GM19452 (cell line): ENCODE measurements around the gene GPR158.
"Not testable (repeated sequence)": the region's sequence is repeated elsewhere in the genome, so short reads cannot be mapped to it uniquely, and the experiment has no call there.

Source experiments
- ATAC-seq: cut with Tn5 transposase; IDR thresholded peaks from one replicate; pipeline ENCODE4 v1.9.1; 2021; ENCODE audit not compliant: unreplicated experiment

GPR158 gene

DNA sequence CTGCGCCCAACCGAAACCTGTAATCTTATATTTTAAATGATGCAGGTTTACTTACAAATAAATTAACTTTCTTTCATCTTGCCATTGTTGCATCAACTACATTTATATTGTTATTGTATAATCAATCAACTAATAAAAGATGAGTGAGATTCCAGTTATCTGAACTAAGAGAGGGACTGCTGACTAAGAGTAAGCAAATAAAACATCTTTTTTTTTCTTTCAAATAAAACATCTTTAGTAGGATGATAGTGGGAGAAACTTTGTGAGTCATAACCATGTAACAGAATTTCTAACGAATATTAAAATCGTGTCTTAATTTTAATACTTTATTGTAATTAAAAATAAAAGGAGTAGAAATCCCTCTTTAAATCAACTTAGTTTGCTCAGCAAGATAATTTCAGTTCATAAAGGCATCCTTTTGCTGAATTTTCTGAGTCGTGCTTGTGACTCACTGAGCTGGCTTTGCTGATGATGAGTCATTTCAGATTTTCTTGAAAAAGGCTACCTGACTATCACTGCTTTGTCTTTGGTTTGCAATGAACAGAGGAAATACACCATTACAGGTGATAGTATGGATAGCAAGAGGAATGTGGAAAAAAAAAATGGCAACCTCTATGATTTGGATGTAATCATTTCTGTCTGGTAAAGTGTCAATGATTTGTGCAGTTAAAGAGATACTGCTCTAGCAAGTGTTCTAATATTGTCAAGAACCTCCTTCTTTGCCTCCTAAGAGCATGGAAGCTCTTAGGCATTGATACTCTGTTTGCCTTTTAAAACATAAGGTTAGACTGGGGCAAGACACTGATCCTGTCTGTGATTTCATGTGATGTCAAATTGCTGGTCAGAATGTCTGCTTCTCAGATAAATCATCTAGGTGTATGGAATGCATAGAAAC, 119.5 kb downstream of the GPR158 start:
- no peak for ATAC-seq

DNA sequence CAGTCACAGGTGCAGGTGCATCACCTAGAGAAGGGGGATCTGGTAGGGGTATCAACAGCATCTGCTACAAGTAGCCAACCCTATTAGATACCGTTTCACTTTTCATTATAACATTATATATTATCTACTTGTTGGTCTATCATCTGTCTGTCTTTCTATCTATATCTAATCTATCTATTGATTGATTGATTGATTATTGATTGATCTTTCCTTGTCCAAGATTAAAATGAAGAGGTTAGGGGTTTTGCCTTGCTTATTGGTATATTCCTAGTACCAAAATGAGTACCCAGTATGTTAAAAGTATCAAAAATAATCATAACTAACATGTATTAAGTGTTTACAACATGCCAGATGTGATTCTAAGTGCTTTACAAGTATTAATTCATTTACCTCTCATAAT, 121.5 kb downstream of the GPR158 start:
- ATAC-seq, result no peak

DNA sequence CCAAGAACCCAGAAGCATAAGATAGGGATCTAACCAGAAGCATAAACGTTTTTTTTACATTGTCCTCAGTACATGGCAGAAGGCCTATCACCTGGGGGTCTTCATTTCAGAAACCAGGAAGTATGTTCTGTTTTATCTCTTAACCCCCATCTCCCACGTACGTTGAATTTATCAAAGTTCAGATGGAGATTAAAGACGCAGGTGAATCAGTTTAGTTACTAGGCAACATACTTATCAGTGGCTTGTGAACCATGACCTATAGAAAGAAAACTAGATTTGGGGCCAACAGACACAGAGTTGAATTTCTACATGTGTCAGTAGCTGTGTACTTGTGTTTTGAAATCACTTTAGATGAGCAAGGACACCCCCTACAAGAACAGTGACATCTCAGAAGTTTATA, 122.7 kb downstream of the GPR158 start:
- no peak for ATAC-seq

DNA sequence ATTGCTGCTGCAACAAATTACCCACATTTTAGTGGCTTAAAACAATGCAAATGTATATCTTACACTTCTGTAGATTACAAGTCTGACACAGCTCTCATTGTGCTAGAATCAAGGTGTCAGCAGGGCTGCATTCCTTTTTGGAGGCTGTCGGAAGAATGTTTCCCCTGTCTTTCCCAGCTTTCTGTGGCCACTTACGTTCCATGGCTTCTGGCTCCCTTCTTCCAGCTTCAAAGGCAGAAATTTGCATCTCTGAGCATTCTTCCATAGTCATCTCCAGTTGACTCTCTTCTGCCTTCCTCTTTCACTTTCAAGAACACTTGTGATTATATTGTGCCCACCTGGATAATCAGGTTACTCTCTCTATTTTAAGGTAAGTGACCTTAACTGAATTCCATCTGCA, 125.3 kb downstream of the GPR158 start:
- no peak for ATAC-seq

DNA sequence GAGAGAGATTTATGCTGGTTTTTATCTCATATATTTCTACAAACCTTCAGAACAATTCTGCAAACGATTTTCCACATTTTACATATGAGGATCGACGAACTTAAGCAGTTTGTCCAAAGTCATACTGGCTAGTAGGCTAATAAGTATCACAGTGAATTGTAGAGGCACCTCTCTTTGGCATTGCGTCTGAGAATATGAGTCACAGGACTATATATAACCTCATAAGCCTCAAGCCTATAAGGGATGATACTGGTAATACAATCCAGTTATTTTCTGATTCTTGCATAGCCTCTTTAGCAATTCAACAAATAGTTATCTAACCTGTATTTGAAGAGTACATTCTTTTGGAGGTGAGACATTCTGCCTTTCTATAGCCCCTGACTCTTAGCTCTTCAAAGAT, 129.8 kb downstream of the GPR158 start:
- ATAC-seq, result no peak

DNA sequence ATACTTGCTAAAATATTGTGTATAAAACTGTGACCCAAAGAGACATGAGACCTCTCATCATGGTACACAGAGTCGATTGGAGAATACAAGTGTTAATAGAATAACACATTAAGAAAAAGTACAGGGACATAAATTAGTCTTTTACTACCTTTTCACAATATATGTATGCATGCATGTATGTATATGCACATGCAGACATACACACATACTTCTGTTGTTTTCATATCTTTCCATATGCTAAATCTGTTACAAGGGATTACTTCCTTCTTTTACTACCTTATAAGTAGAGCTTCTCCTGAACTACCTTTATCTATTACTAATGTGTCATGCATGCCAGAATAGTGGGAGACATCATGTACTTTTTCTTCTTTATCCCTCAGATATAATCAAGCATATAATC, 131.6 kb downstream of the GPR158 start:
- ATAC-seq, result no peak

DNA sequence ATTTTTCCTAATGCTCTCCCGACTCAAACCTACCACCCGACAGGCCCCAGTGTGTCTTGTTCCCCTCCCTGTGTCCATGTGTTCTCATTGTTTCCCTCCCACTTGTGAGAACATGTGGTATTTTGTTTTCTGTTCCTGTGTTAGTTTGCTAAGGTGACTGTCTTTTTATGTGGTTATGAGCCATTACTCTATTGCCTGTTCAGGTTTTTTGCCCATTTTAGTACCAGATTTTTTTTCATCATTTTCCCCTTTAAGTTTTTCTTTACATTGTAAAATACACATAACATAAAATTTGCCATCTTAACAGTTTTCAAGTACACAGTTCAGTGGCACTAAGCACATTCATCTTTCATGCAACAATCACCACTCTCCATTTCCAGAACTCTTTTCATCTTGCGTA, 133.5 kb downstream of the GPR158 start:
- no peak for ATAC-seq

DNA sequence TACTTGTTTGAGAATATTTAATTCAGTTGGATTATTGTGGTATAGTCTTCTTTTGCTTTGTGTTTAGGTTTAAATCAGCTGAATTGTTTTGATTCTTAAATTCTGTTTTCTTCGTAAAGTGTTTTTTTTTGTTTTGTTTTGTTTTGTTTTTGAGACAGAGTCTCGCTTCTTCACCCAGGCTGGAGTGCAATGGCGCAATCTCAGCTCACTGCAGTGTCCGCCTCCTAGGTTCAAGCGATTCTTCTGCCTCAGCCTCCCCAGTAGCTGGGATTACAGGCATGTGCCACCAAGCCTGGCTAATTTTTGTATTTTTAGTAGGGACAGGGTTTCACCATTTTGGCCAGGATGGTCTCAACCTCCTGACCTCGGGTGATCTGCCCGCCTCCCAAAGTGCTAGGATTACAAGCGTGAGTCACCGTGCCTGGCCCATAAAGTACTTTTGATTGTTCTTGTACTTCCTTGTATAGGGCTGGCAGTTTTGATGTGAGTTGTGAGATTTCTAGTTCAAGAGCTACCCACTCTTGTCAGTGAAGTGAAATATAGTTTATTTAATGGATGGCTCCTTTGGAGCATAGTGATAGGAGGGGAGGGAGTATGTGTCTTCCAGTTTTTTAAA, 142.9 kb downstream of the GPR158 start:
- not testable (repeated sequence) for ATAC-seq

DNA sequence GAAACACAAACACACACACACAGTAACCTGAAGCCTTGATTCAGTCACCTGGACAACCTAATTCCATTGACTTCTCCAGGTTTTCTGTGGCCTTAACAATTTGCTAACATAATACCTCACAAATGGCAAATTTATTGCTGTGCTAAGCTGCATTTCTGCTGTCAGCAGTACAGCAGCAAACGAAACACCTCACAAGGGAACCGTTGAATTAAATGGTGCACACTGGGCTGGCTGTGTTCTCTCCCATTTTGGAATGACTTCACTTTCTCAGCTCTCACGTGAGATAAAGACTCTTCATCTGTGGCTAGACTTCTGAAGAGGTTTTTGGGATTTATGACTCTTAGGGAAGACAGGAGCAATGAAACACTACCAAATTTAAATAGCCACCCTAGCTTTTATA, 152.5 kb downstream of the GPR158 start:
- ATAC-seq, result no peak

DNA sequence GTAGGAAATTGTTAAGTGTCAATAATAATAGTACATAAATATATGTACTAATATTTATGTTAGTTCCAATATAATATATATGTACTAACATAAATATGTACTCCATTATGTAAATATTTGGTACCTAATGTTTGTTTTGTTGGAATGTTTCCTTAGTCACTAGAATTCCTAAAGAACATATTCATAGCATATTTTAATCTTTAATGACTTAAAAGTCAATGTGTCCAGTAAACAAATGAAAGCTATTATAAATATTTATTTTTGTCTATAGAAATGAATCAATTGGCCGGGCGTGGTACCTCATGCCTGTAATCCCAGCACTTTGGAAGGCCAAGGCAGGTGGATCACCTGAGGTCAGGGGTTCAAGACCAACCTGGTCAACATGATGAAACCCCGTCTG, 153.6 kb downstream of the GPR158 start:
- no peak for ATAC-seq

DNA sequence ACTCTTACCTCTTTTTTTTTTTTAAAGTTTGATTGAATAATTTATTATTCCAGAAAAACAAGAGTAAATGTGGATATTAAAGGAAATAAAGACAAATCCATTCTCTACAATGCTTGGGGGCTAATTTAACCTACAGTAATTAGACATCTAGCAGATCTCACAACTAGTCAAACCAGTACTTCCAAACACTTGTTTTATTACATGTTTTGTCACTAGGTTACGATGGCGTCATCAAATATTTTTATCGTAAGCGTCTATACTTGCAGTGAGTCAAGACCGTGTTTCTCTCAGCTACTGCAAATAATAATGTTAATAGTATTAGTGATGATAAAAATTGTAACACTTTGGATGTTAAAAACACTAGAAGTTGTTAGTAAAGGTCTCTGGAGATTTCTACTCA, 154.8 kb downstream of the GPR158 start:
- not testable (repeated sequence) for ATAC-seq

DNA sequence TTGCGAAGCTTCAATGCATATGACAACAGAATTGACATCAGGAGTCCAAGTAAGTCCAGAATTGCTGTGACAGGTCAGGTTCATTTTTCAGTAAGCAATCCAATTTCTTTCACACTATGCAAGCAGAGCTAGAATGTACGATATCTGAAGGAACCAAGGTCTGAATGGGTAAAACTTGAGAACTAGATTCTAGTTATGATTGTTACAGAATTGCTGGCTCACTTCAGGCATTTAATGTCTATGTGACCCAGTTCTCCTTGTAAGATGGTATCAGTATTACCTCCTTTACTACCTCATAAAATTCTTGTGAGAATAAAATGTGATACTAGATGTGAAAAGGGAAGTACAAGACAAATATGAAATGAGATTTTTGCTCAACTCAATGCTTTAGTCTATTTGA, 159.6 kb downstream of the GPR158 start:
- no peak for ATAC-seq

DNA sequence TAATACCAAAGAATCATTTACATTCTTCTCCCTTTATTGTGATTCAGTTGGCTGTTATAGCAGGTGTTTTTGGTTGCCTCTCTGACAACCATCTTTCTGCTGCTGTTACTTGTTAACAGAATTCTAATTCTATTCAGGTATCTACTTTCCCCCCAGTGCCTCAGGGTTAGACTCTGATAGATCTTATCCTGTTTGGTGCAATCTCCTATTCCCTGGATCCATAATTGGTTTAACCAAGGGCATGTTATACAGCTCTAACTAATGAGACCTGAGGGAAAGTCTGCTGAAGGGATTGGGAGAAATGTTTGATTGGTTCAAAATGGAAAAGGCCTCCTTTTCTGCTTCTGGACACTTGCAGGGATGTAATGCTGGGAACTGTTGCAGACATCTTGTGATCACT, 161.5 kb downstream of the GPR158 start:
- ATAC-seq, result no peak

DNA sequence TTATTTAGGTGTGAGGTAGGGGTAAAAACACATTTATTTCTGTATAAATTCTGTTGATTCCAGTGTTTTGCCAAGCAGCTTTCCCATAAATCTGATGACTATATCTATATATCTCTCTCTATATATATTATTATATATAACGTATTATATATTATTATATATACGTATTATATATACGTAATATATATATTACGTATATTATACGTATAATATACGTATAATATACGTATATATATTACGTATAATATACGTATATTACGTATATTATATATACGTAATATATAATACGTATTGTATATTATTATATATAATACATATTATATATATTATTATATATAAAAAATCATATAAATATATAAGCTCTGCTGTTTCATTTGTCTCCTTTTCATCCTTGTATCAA, 163.5 kb downstream of the GPR158 start:
- ATAC-seq, result no peak

DNA sequence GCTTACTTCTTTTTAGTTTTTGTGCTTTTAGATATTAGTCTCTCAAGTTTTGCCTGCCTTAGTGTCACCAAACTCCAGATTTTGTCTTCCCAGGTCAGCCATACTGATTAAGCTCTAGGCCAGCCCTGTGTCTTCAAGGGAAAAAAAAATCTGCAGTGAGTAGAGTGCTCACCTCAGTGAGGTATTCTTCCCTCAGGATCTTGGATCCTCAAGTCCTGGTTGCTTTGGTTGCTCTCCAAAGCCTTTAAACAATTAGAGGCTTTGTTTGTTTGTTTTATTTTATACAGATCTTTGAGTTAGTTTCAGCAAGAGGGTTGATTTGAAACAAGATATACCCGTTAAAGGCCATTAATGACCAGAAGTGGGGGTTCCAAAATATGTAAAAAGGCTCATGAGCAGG, 165.2 kb downstream of the GPR158 start:
- ATAC-seq, result no peak

DNA sequence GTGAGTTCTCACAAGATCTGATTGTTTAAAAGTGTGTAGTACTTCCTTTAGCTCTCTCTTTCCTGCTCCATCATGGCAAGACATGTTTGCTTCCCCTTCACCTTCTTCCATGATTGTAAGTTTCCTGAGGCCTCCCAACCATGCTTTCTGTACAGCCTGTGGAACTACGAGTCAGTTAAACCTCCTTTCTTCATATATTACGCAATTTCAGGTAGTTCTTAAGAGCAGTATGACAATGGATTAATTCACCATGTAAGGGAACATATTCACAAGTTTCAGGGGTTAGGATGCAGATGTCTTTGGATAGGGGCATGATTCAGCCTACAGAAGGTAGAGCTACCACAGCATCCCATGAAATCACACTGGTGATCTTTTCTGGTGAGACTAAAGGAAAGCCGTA, 174.7 kb downstream of the GPR158 start:
- ATAC-seq, result no peak

DNA sequence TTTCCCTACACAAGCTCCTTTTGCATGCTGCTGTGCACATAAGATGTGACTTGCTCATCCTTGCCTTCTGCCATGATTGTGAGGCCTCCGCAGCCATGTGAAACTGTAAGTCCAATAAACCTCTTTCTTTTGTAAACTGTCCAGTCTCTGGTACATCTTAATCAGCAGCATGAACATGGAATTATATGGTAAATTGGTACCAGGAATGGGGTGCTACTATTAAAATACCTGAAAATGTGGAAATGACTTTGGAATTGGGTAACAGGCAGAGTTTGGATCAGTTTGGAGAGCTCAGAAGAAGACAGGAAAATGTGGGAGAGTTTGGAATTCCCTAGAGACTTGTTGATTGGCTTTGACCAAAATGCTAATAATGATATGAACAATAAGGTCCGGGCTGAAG, 181.8 kb downstream of the GPR158 start:
- no peak for ATAC-seq

DNA sequence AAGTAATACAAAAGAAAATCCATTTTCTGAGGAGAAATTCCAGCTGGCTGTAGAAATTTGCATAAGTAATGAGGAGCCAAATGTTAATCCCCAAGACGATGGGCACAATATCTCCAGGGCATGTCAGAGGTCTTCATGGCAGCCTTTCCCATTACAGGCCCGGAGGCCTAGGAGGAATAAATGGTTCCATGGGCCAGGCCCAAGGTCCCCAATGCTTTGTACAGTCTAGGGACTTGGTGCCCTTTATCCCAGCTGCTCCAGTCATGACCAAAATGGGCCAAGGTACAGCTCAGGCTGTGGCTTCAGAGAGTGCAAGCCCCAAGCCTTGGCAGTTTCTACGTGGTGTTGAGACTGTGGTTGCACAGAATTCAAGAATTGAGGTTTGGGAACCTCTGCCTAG, 182.5 kb downstream of the GPR158 start:
- no peak for ATAC-seq

DNA sequence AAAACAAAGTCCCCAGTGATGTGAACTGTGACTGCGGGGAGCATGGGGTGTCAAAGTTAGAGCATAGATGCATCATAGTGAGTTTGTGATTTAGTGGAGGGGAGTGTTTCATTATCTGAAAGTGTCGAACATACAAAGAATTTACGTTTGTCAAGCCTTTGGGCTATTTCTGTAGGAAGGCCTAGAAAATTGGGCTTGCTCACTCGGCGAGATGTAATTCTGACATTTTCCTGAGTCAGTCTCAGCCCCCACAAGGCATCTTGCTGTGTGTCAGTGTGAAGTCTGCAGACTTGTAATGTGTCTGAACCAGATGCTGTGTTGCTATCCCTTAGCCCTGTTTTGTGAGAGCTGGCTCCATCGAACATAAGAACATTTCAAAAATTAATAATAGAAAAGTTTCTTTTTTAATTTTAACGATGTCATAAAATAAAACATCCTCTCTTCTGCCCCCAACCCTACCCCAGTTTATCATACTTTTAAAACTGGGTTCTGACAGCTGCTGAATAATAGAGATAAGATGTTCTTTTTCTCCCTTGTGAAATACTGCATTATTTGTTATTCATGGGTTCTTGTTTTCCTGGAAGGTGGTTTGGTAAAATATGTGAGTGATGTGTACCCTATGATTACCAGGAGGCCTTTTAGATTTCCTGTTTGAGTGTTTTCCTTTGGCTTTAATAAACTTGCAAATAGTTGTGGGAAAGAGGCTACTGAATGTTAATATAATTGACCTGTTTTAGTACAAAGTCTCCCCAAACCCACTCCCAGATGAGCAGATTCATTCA, 207.4 kb downstream of the GPR158 start:
- no peak for ATAC-seq

DNA sequence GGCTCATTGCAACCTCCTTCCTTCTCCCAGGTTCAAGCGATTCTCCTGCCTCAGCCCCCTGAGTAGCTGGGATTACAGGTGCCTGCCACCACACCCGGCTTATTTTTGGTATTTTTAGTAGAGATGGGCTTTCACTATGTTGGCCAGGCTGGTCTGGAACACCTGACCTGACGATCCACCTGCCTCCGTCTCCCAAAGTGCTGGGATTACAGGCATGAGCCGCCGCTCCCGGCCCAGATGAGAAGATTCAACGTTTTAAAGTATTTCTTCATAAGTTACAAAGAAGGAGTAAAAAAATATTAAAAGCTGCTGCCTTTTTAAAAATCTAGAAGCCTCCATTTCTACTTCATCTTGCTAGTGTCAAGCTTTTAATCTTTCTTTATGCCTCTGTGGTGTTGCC, 208.1 kb downstream of the GPR158 start:
- not testable (repeated sequence) for ATAC-seq

DNA sequence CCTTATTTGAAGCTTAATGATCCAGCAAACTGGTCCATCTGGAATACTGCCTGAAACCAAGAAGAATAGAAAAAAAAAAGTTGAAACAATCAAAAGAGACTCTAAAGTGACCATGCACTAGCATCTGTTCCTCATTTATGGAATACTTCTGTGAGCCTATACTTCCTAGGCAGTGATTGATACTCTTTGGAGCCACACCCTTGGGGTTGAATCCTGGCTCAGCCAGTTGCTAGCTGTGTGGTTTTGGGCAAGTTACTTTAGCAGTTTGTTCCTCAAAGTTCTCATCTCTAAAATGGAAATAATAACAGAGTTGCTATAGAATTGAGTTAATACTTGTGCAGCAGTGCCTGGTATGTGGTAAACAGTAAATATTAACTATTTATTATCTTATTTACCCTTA, 208.9 kb downstream of the GPR158 start:
- no peak for ATAC-seq

DNA sequence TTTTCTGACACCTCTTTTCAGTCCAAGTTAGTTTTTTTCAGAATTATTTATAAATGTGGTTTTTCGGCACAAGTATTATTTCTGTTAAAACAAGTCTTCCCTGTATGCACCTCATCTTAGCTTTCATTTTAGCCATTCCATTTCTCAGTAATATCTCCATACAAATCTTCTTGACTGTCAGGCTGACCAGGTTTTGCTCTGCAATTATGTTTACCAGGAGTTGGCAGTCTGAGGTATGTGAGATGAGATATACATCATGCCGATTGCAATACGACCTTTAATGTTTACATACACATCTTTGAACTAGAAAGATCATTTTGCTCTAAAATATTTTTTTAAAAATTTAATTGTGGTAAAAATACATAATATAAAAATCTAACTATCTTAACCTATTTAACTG, 209.8 kb downstream of the GPR158 start:
- no peak for ATAC-seq
